Measurements from ENCODE around the gene MAGI1. TPM values are rescaled to one million over a fixed set of nuclear protein-coding genes. Genes with fewer than 3 reads are reported as not detected.
"Not testable (repeated sequence)": the region's sequence is repeated elsewhere in the genome, so short reads cannot be mapped to it uniquely, and the experiment has no call there.

The MAGI1 gene
- total RNA-seq, 1 donor from 2014 or later, result 47.1 TPM

DNA sequence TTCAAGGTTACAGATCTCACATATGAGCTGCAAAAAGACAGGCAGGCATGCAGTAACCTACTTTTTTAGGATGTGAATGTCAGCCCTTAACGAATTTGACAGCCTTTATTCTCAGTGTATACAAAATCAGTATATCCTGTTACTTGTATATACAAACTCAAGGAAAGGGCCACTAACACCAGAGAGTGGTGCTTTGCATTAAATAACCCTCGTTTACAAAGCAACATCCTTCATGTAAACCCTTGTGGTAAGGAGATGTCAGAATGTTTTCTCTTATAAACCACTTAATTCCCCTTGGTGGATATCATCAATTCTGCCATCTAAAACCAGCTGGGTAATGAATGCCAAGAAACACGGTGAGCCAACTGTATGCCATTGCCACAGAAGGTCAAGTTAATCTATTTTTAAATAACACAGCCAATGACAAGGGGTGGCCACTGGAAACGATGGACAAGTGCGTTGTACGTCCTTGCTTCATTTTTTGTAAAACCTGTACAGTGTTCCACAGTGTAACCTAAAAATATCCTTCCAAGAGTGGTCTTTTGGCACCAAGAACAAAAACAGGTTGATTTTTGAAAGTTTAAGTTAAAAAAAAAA is 7.5 kb downstream of the MAGI1 start:
- H3K4me1 ChIP-seq, result peaks cover 14% of the 10 kb centered on the region
- no peak overlapping the region for H3K4me3 ChIP-seq
- H3K27ac ChIP-seq, result no peak overlapping the region
- no peaks in the 10 kb centered on the region for H3K36me3 ChIP-seq
- no peaks in the 10 kb centered on the region for H3K9me3 ChIP-seq
- H3K27me3 ChIP-seq, result no peaks in the 10 kb centered on the region
- DNase-seq (ENCODE audit: extremely low spot score in 2 of 2), result no peak
- TF ChIP-seq, protein P1, sequence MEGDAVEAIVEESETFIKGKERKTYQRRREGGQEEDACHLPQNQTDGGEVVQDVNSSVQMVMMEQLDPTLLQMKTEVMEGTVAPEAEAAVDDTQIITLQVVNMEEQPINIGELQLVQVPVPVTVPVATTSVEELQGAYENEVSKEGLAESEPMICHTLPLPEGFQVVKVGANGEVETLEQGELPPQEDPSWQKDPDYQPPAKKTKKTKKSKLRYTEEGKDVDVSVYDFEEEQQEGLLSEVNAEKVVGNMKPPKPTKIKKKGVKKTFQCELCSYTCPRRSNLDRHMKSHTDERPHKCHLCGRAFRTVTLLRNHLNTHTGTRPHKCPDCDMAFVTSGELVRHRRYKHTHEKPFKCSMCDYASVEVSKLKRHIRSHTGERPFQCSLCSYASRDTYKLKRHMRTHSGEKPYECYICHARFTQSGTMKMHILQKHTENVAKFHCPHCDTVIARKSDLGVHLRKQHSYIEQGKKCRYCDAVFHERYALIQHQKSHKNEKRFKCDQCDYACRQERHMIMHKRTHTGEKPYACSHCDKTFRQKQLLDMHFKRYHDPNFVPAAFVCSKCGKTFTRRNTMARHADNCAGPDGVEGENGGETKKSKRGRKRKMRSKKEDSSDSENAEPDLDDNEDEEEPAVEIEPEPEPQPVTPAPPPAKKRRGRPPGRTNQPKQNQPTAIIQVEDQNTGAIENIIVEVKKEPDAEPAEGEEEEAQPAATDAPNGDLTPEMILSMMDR (IDR thresholded peaks at IDR 0.05), result no peak
- no peak for TF ChIP-seq POLR2AphosphoS5 (IDR thresholded peaks at IDR 0.05; ENCODE audit: insufficient read depth in 1 of 2, low read depth in 1 of 2)
- TF ChIP-seq POLR2A (IDR thresholded peaks at IDR 0.05), result no peak
- intact Hi-C loops (cut with DNase I), result no loop called here

DNA sequence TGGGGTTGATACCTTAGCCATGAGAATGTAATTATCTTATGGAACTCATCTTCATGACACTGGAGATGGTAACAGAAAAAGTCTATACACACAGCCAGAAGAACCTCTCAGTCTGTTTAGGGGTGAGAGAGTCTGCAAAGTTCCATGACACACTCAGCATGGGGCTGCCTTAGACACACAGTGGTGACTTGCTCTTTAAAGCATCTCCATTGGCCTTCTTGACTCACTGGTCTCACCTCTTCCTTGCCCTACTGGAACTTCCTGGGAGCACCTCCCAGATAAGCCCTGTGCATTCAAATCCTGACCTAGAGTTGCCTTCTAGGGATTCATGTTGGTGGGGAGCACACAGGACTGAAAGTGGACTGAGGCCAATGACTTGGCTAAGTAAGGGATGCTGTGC is 9.3 kb downstream of the MAGI1 start:
- Histone ChIP-seq H3K27me3 (no peaks in the 10 kb centered on the region), H3K36me3 (no peaks in the 10 kb centered on the region), H3K27ac (no peak overlapping the region), H3K4me3 (no peak overlapping the region), H3K9me3 (no peaks in the 10 kb centered on the region), H3K4me1 (peaks cover 14% of the 10 kb centered on the region)
- intact Hi-C loops (cut with DNase I), result no loop called here
- TF ChIP-seq POLR2A (IDR thresholded peaks at IDR 0.05) (no peak), POLR2AphosphoS5 (IDR thresholded peaks at IDR 0.05; ENCODE audit: insufficient read depth in 1 of 2, low read depth in 1 of 2) (no peak)
- TF ChIP-seq, protein P1 (IDR thresholded peaks at IDR 0.05), result no peak
- DNase-seq (ENCODE audit: extremely low spot score in 2 of 2), result no peak

DNA sequence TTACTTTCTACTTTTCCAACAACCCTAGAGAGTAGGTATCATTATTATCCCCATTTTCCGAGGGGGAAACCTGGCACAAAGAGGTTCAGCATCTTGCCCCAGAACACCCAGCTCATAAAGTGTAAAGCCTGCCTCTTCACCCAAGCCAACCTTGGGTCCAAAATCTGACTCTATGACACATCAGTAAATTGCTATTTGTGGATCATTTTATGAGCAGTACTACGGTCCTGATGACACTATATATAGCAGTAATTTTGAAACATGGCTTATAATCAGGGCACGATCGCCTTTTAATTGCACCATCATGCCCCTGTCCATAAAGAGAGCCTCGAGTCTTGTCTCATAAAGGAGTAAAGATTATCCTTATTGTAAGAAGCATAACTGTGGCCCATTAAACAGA is 9.7 kb downstream of the MAGI1 start:
- no peak for DNase-seq (ENCODE audit: extremely low spot score in 2 of 2)
- Histone ChIP-seq H3K27me3 (no peaks in the 10 kb centered on the region), H3K4me3 (no peak overlapping the region), H3K36me3 (no peaks in the 10 kb centered on the region), H3K4me1 (peaks cover 14% of the 10 kb centered on the region), H3K9me3 (no peaks in the 10 kb centered on the region), H3K27ac (no peak overlapping the region)
- TF ChIP-seq POLR2AphosphoS5 (IDR thresholded peaks at IDR 0.05; ENCODE audit: insufficient read depth in 1 of 2, low read depth in 1 of 2) (no peak), POLR2A (IDR thresholded peaks at IDR 0.05) (no peak)
- TF ChIP-seq, protein P1 (IDR thresholded peaks at IDR 0.05), result no peak
- intact Hi-C loops (cut with DNase I), result no loop called here

DNA sequence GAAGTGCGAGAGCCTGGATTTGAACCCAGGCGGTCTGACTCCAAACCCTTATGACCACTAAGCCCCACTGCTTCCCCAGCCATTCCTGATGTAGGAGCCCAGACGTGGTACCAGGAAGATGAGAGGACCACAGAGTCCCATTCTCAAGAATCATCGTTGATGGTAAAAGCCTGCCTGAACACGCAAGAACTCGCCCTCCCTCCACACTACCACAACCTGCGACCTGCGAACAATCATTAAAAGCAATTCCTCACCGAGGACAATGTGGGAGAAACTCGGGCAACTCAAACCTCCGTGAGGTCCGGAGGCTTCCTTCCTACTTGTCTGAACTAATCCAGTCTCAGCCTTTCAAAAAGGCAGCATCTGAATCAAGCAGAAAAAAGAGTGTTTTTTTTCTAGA is 10.3 kb downstream of the MAGI1 start:
- Histone ChIP-seq H3K27ac (no peak overlapping the region), H3K27me3 (no peaks in the 10 kb centered on the region), H3K36me3 (no peaks in the 10 kb centered on the region), H3K4me3 (no peak overlapping the region), H3K4me1 (peaks cover 14% of the 10 kb centered on the region), H3K9me3 (no peaks in the 10 kb centered on the region)
- no peak for TF ChIP-seq POLR2AphosphoS5 (IDR thresholded peaks at IDR 0.05; ENCODE audit: insufficient read depth in 1 of 2, low read depth in 1 of 2)
- TF ChIP-seq, protein P1 (IDR thresholded peaks at IDR 0.05), result no peak
- no peak for TF ChIP-seq POLR2A (IDR thresholded peaks at IDR 0.05)
- DNase-seq (ENCODE audit: extremely low spot score in 2 of 2), result no peak
- intact Hi-C loops (cut with DNase I), result no loop called here

DNA sequence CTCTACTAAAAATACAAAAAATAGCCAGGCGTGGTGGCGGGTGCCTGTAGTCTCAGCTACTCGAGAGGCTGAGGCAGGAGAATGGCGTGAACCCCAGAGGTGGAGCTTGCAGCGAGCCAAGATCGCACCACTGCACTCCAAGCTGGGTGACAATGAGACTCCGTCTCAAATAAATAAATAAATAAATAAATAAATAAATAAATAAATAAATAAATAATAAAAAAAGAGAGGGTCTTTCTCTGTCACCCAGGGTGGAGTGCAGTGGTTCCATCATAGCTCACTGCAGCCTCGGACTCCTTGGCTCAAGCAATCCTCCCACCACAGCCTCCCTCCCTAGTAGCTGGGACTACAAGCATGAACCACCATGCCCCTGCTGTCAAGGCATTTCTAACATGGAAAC is 11.6 kb downstream of the MAGI1 start:
- intact Hi-C loops (cut with DNase I); H3K27ac ChIP-seq; H3K4me3 ChIP-seq; DNase-seq (ENCODE audit: extremely low spot score in 2 of 2); H3K9me3 ChIP-seq; H3K36me3 ChIP-seq; H3K27me3 ChIP-seq: not testable (repeated sequence)
- H3K4me1 ChIP-seq, result peaks cover 14% of the 10 kb centered on the region

Measured in vagina (tissue), 2 donors.